ENCODE results near the gene ARHGEF2. TPM values are rescaled to one million over a fixed set of nuclear protein-coding genes. Genes with fewer than 3 reads are reported as not detected.

Gene ARHGEF2
- total and polyA plus RNA-seq, 9 of the 15 experiments (the other 6 are each of a cell fraction or from before 2014, with no cell fraction given): 7.1 to 162 (median 62.2) TPM

GRCh38 chr1:155981266-155982088 lies 3.1 kb upstream of the ARHGEF2 start (continued):
- TF ChIP-seq ETS1 (conservative IDR thresholded peaks at IDR 0.05; ENCODE audit: control insufficient read depth, low read depth, low read length) (no peak), ARHGAP35 (IDR thresholded peaks at IDR 0.05; ENCODE audit: partially characterized antibody) (no peak), PYGO2 (tag; IDR thresholded peaks at IDR 0.05) (no peak), ZFP36 (IDR thresholded peaks at IDR 0.05; ENCODE audit: low read depth, low read length, partially characterized antibody) (no peak), ZNF592 (IDR thresholded peaks at IDR 0.05) (peak; percentile 58), ZKSCAN3 (CRISPR knock-in tag; IDR thresholded peaks at IDR 0.05) (no peak), TAL1 (IDR thresholded peaks at IDR 0.05) (no peak), U2AF1 (optimal IDR thresholded peaks at IDR 0.05; ENCODE audit: low read depth, low read length) (no peak), HEY1 (CRISPR knock-in tag; IDR thresholded peaks at IDR 0.05; ENCODE audit: borderline replicate concordance) (no peak), ZNF57 (CRISPR knock-in tag; IDR thresholded peaks at IDR 0.05) (no peak), POU5F1 (IDR thresholded peaks at IDR 0.05; ENCODE audit: borderline replicate concordance, low read depth, low read length, partially characterized antibody) (no peak), CBX2 (IDR thresholded peaks at IDR 0.05; ENCODE audit: insufficient read depth, low read length, poor library complexity, severe bottlenecking) (no peak), KDM2B (CRISPR knock-in tag; IDR thresholded peaks at IDR 0.05) (no peak), GTF2B (IDR thresholded peaks at IDR 0.05; ENCODE audit: extremely low read depth, insufficient read length) (no peak), SLC30A9 (CRISPR knock-in tag; IDR thresholded peaks at IDR 0.05) (no peak), ZNF707 (CRISPR knock-in tag; conservative IDR thresholded peaks at IDR 0.05) (no peak), ZNF584 (CRISPR knock-in tag; IDR thresholded peaks at IDR 0.05; ENCODE audit: low read depth) (peak; percentile 76; the same call in 1 of the 2 replicates), ZNF197 (CRISPR knock-in tag; IDR thresholded peaks at IDR 0.05; ENCODE audit: low read depth) (no peak), CBX1 (IDR thresholded peaks at IDR 0.05; ENCODE audit: low read depth) (no peak), TEAD2 (tag; IDR thresholded peaks at IDR 0.05) (no peak), CREM (IDR thresholded peaks at IDR 0.05; ENCODE audit: low read depth) (no peak), MAZ (CRISPR knock-in tag; conservative IDR thresholded peaks at IDR 0.05 in 1 of 2, IDR thresholded peaks at IDR 0.05 in 1 of 2) (peak; percentile 24 to 35; a peak in 2 of 4 replicates)

Data from K562 (cell line).